Ascending aorta (tissue), 2 donors: Measurements from ENCODE around the gene ZNF48. TPM values are rescaled to one million over a fixed set of nuclear protein-coding genes. Genes with fewer than 3 reads are reported as not detected.

Experiments
- DNase-seq, 2 donors: peaks; one replicate each; pipeline ENCODE4 v3.0.0-alpha.2; 2019; ENCODE audit warnings: low spot score in 2 of 2
- H3K27ac ChIP-seq, 2 donors: fragments of 200-600 bp; sonication (generic); one replicate each; pipeline ENCODE4 v1.5.1; 2016 to 2017; ENCODE audit warnings: mild to moderate bottlenecking in 1 of 2
- H3K27me3 ChIP-seq: fragments of 200-600 bp; sonication (generic); one replicate; pipeline ENCODE4 v1.5.1; 2017
- H3K36me3 ChIP-seq, 2 donors: fragments of 200-600 bp; sonication (generic); one replicate each; pipeline ENCODE4 v1.5.1; 2016
- H3K4me1 ChIP-seq, 2 donors: fragments of 200-600 bp; sonication (generic); one replicate each; pipeline ENCODE4 v1.5.1; 2016 to 2017; ENCODE audit warnings: mild to moderate bottlenecking in 1 of 2
- H3K4me3 ChIP-seq, 2 donors: fragments of 200-600 bp; sonication (generic); one replicate each; pipeline ENCODE4 v1.5.1; 2016 to 2017; ENCODE audit warnings: mild to moderate bottlenecking in 1 of 2
- H3K9me3 ChIP-seq, 2 donors: fragments of 200-600 bp; sonication (generic); one replicate each; pipeline ENCODE4 v1.5.1; 2016
- CTCF ChIP-seq, 3 experiments: fragments of 200-600 bp in 2 of 3; fragments of 450-650 bp in 1 of 3; sonication (generic) in 2 of 3; IDR thresholded peaks; one replicate each; pipeline ENCODE4 v1.5.1; 2016 to 2019; ENCODE audit warnings: antibody characterized with exemption in 3 of 3, mild to moderate bottlenecking in 1 of 3, moderate library complexity in 1 of 3
- intact Hi-C: fragments of 100-400 bp; cut with DNase I; formaldehyde crosslinking; loops from one replicate; pipeline ENCODE4 v1.15.1; 2023
- total RNA-seq: library from RNA; depleted of rRNA; stranded (reverse); fragments of >200 nt; gene quantifications from one replicate; pipeline ENCODE4 v1.1.0, GENCODE V29; 2016

ZNF48 gene
- total RNA-seq, 1 donor from 2014 or later, result 25.1 TPM

GRCh38 chr16:30421010-30421409, 25.8 kb downstream of the ZNF48 start:
- H3K9me3 ChIP-seq, result no peaks in the 10 kb centered on the region
- no peak overlapping the region for H3K4me3 ChIP-seq
- H3K27me3 ChIP-seq, result no peaks in the 10 kb centered on the region
- intact Hi-C loops, result no loop called here
- TF ChIP-seq CTCF (IDR thresholded peaks at IDR 0.05), result no peak
- DNase-seq, result no peak
- H3K4me1 ChIP-seq, result peaks cover 7 to 9% of the 10 kb centered on the region in 2 donors
- H3K27ac ChIP-seq, result no peak overlapping the region
- H3K36me3 ChIP-seq, result peaks cover 11 to 31% of the 10 kb centered on the region in 2 donors

GRCh38 chr16:30428055-30428454, 32.8 kb downstream of the ZNF48 start:
- Histone ChIP-seq H3K4me1 (peaks cover 4 to 11% of the 10 kb centered on the region in 2 donors), H3K27me3 (no peaks in the 10 kb centered on the region), H3K4me3 (no peak overlapping the region), H3K9me3 (no peaks in the 10 kb centered on the region), H3K36me3 (peaks cover under 1 to 17% of the 10 kb centered on the region in 2 donors), H3K27ac (no peak overlapping the region)
- TF ChIP-seq CTCF (IDR thresholded peaks at IDR 0.05), result no peak
- no peak for DNase-seq
- intact Hi-C loops, result no loop called here

- H3K27ac ChIP-seq, result peak overlapping the region; percentile 67 to 80
- peak overlapping the region; percentile 64 to 81 for H3K4me3 ChIP-seq
- TF ChIP-seq CTCF (IDR thresholded peaks at IDR 0.05), result no peak
- intact Hi-C loops, result no loop called here
- no peaks in the 10 kb centered on the region for H3K27me3 ChIP-seq
- peaks cover 0 to 5% of the 10 kb centered on the region in 2 donors for H3K36me3 ChIP-seq
- H3K9me3 ChIP-seq, result no peaks in the 10 kb centered on the region
- no peak for DNase-seq
- peaks cover 4 to 11% of the 10 kb centered on the region in 2 donors for H3K4me1 ChIP-seq
Measured at GRCh38 chr16:30429418-30429677, 34.1 kb downstream of the ZNF48 start.

DNA sequence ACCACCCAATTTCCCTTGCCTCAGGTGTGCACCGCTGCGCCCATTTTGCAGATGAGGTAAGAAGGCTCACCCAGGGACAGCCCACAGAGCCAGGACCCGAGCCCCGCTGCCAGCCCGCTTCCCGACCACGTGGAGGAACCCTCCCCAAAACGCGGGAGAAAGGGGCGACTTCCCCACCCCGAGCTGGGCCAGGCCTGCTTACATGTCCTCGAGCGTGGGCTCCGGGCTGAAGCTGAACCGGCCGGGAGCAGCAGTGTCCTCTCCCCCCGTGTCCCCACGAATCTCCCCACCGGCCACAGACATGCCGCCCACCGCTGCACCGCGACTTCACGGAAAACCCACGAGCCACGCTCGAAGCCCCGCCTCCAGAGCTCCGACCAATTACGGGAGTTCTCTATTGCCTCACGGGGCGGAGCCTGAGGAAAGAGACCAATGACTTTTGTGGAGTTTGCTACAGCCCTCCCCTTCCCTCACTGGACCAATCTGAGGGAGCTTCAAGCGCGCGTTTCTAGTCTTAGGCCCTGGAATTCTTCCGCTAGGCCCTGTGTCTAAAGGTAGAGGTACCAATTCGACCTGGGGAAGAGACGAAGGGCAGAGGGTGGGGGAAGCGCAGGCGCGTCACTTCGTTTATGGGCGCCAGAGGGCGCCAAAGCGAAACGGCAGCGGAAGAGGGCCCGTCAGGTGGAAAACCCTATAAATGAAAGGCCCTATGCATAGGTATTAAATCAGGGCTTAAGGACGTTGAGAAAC, 34.6 kb downstream of the ZNF48 start, which contains the start of gene DCTPP1:
TSS of gene DCTPP1 (minus strand) at position 353 of the 750 bp plus-strand sequence. CDS start at position 303, 50 bp downstream.
- H3K36me3 ChIP-seq, result peaks cover 0 to 3% of the 10 kb centered on the region in 2 donors
- intact Hi-C loops, result loop anchor here (1.0 to 2.0 kb wide), 3 partner anchors 15 to 105 kb away; partner anchors contain the start of genes SEPHS2, ZNF747 and ZNF768
- peak within 1 kb of the TSS; percentile 64 to 81 for H3K4me3 ChIP-seq
- peak; percentile 64 to 75 (median 70) for TF ChIP-seq CTCF (IDR thresholded peaks at IDR 0.05)
- DNase-seq, result peak; percentile 93 to 97
- peak within 1 kb of the TSS; percentile 67 to 80 for H3K27ac ChIP-seq
- H3K4me1 ChIP-seq, result peaks cover 4 to 11% of the 10 kb centered on the region in 2 donors
- H3K27me3 ChIP-seq, result no peaks in the 10 kb centered on the region
- no peaks in the 10 kb centered on the region for H3K9me3 ChIP-seq

GRCh38 chr16:30430428-30430970, 35.3 kb downstream of the ZNF48 start:
- Histone ChIP-seq H3K36me3 (peaks cover 0 to under 1% of the 10 kb centered on the region in 2 donors), H3K27ac (peak overlapping the region; percentile 67 to 80), H3K4me1 (peaks cover 4 to 11% of the 10 kb centered on the region in 2 donors), H3K27me3 (no peaks in the 10 kb centered on the region), H3K4me3 (peak overlapping the region; percentile 18 to 81), H3K9me3 (no peaks in the 10 kb centered on the region)
- no peak for DNase-seq
- peak in 1 of 3 experiments; percentile 5 for TF ChIP-seq CTCF (IDR thresholded peaks at IDR 0.05)
- intact Hi-C loops, result loop anchor here (1.0 to 2.0 kb wide), 3 partner anchors 15 to 104 kb away; partner anchors contain the start of genes SEPHS2, ZNF747 and ZNF768
